ENCODE results near the gene ANKRD45. TPM values are rescaled to one million over a fixed set of nuclear protein-coding genes. Genes with fewer than 3 reads are reported as not detected.
A peak's percentile ranks its signal among the peaks of the same experiment; 100 is the strongest.

Gene ANKRD45
- total RNA-seq, 1 experiment from 2014 or later: 0.44 TPM

- TF ChIP-seq ELF1 (IDR thresholded peaks at IDR 0.05; ENCODE audit: borderline replicate concordance, low read depth) (peak; percentile 78), ZFX (IDR thresholded peaks at IDR 0.05) (peak; percentile 29; the same call in 1 of the 2 replicates), SIN3A (IDR thresholded peaks at IDR 0.05; ENCODE audit: low read depth) (peak; percentile 71), ZNF274 (IDR thresholded peaks at IDR 0.05; ENCODE audit: low read depth, low read length) (no peak), JUND (IDR thresholded peaks at IDR 0.05) (no peak)
These were observed 45.3 kb upstream of the ANKRD45 start, which contains the start of gene KLHL20 (continued) for GRCh38 chr1:173714759-173715537.

GRCh38 chr1:173714441-173714758 is 44.7 kb upstream of the ANKRD45 start:
- TSS peak; percentile 90 for BruUV-seq (replicated peaks)
- H4K20me1 ChIP-seq (ENCODE audit: insufficient read depth): no peaks in the 10 kb centered on the region

More at GRCh38 chr1:173714441-173714758, 44.7 kb upstream of the ANKRD45 start:
- peak; percentile 7; the same call in 1 of the 2 replicates for ATAC-seq
- H3K4me2 ChIP-seq (ENCODE audit: low read length): peak overlapping the region; percentile 74
- H3K9me3 ChIP-seq (ENCODE audit: control insufficient read depth in 1 of 2, insufficient read depth in 1 of 2, low read depth in 1 of 2, low read length in 2 of 2): no peaks in the 10 kb centered on the region
- peaks cover 3 to 8% of the 10 kb centered on the region in 2 experiments; a peak in 3 of 4 replicates for H3K4me1 ChIP-seq (ENCODE audit: control insufficient read depth in 1 of 2, insufficient read depth in 2 of 2, low read length in 2 of 2)
- RAD21 ChIA-PET (ENCODE audit: low non-redundant PET in 1 of 2, low total read pairs in 2 of 2, uncharacterized antibody in 2 of 2, unreplicated experiment in 2 of 2): no interaction called here
- TF ChIP-seq EGR1 (IDR thresholded peaks at IDR 0.05; ENCODE audit: low read depth) (no peak), ZBTB33 (IDR thresholded peaks at IDR 0.05; ENCODE audit: extremely low read depth, insufficient replicate concordance, low read length) (no peak), YY1 (IDR thresholded peaks at IDR 0.05; ENCODE audit: extremely low read depth, insufficient replicate concordance, low read depth, low read length) (no peak), JUND (IDR thresholded peaks at IDR 0.05) (no peak), ELF1 (IDR thresholded peaks at IDR 0.05; ENCODE audit: borderline replicate concordance, low read depth) (no peak), EZH2phosphoT487 (IDR thresholded peaks at IDR 0.05; ENCODE audit: borderline replicate concordance) (no peak), CEBPB (IDR thresholded peaks at IDR 0.05; ENCODE audit: low read depth) (no peak)
- H3K27ac ChIP-seq (ENCODE audit: low read depth, low read length): no peak overlapping the region; the same call in 1 of the 2 replicates
- peak overlapping the region; percentile 89 to 92 for H3K4me3 ChIP-seq (replicated peaks in 1 of 2; ENCODE audit: low read depth in 1 of 2, low read length in 2 of 2)
- H3K9me2 ChIP-seq (ENCODE audit: insufficient read depth): no peaks in the 10 kb centered on the region
- POLR2A ChIA-PET: interaction anchor here (0.9 to 1.3 kb wide), 2 partner anchors 9 to 110 kb away, joined by 4 read pairs; partner anchors contain the start of genes CENPL and DARS2
- H2AFZ ChIP-seq (ENCODE audit: low read depth, low read length, poor library complexity, severe bottlenecking): peak overlapping the region; percentile 96
- CTCF ChIA-PET: no interaction called here
- peaks cover 26% of the 10 kb centered on the region for H3K79me2 ChIP-seq (ENCODE audit: insufficient read depth, low read length)
- no peak for DNase-seq (ENCODE audit: low read depth, low spot score)
- H3K9ac ChIP-seq (ENCODE audit: low read length): peak overlapping the region; percentile 62
- no peaks in the 10 kb centered on the region for H3K36me3 ChIP-seq (ENCODE audit: control insufficient read depth in 1 of 2, insufficient read depth in 2 of 2, low read length in 2 of 2)
- intact Hi-C loops (cut with micrococcal nuclease): loop anchor here (10.0 kb wide), 2 partner anchors 110 to 360 kb away; partner anchors contain the start of genes CENPL and DARS2
- H3K27me3 ChIP-seq (ENCODE audit: insufficient read depth, low read length): no peaks in the 10 kb centered on the region

All from HCT116 (cell line).